ENCODE measurements around the gene CORO6.

The CORO6 gene

GRCh38 chr17:29613352-29613837 is 9.3 kb downstream of the CORO6 start:
- DNase-seq (ENCODE audit: low read depth in 2 of 2), result peak; percentile 75 to 84

- DNase-seq (ENCODE audit: low read depth in 2 of 2), result no peak
Measured at GRCh38 chr17:29612404-29613280, 10.1 kb downstream of the CORO6 start.

GRCh38 chr17:29612094-29612403 is 10.7 kb downstream of the CORO6 start:
- DNase-seq (ENCODE audit: low read depth in 2 of 2), result no peak

- DNase-seq (ENCODE audit: low read depth in 2 of 2), result no peak
Measured at GRCh38 chr17:29611351-29612093, 11.2 kb downstream of the CORO6 start.

- DNase-seq (ENCODE audit: low read depth in 2 of 2), result no peak
Measured at GRCh38 chr17:29610395-29610794, 12.3 kb downstream of the CORO6 start.

- no peak for DNase-seq (ENCODE audit: low read depth in 2 of 2)
Measured at GRCh38 chr17:29608986-29609385, 13.7 kb downstream of the CORO6 start.

DNA sequence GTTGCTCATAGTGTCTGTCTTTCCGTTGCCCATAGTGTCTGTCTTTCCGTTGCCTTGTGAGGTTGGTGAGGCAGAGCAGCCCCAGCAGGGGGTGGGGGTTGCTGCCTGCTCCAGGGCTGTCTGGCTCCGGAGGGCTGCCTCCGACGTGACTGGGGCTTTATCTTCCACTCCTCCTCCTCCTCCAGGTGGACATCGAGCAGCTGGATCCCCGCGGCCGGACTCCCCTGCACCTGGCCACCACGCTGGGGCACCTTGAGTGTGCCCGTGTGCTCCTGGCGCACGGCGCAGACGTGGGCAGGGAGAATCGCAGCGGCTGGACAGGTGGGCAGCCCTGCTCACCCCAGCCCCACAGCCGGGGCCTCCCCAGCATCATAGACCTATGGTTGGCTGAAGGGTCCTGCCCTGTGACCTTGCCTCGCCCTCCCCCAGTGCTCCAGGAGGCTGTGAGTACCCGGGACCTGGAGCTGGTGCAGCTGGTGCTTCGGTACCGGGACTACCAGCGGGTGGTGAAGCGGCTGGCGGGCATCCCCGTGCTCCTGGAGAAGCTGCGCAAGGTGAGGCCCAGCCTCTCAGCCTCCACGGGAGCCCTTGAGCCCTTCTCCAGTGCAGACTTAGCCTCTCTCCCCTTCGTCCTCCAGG is 15.0 kb downstream of the CORO6 start:
- no peak for DNase-seq (ENCODE audit: low read depth in 2 of 2)

DNA sequence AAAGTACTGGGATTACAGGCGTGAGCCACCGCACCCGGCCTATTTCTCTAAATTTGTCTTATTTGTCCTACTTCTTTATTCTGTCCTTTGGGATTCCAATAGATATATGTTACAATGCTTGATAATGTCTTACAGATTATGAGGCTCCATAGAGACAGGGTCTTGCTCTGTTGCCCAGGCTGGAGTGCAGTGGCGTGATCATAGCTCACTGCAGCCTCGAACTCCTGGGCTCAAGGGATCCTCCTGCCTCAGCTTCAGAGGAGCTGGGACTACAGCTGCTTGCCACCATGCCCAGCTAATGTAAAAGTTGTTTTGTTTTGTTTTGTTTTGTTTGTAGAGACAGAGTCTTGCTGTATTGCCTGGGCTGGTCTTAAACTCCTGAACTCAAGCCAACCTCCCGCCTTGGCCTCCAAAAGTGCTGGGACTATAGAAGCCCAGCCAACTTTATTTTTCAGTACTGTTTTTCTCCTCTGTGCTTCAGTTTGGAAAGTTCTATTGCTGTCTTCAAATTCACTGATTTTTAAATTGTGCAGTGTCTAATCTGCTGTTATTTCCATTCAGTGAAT is 19.5 kb downstream of the CORO6 start:
- no peak for DNase-seq (ENCODE audit: low read depth in 2 of 2)

DNA sequence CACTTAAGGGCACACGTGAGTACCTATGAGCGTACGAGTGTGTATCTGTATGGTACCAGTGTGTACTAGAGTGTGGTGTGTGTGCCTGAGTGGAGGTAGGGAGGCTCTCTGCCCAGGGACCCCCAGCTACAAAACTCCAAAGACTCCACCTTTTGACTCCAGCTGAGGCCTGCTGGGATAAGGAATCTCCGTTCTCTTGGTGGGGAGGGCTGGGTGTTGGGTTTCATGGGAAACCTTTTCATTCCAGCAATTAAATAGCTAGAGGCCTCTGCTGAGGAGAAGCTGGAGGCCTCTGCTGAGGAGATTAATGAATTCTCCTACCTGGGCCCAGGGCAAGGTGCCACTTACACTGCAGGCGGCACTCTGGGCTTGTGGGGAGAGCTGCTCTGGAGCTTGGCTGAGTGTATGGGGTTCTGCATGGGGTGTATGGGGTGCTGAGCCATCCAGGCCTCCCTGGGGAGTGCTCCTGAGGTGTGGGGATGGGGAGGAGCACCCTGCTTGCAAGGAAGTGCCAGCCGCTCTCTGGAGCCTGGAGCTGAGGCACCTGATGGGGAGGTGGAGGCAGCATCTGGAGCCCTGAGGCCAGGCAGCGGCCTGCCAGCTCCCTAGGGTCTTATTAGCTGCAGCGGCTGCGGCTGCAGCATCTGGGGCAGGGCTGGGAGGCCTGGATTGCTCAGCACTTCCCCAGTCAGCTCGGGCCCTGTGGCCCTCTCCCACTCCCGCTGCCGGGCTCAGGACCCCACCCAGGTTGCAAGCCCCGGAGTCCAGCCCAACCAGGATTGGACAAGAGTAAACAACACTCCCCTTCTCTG is 25.1 kb downstream of the CORO6 start:
- no peak for DNase-seq (ENCODE audit: low read depth in 2 of 2)

GRCh38 chr17:29596811-29597210 is 25.9 kb downstream of the CORO6 start:
- DNase-seq (ENCODE audit: low read depth in 2 of 2), result no peak

GRCh38 chr17:29595943-29596774 is 26.6 kb downstream of the CORO6 start:
- DNase-seq (ENCODE audit: low read depth in 2 of 2), result no peak

GRCh38 chr17:29595107-29595942 is 27.4 kb downstream of the CORO6 start:
- no peak for DNase-seq (ENCODE audit: low read depth in 2 of 2)

DNA sequence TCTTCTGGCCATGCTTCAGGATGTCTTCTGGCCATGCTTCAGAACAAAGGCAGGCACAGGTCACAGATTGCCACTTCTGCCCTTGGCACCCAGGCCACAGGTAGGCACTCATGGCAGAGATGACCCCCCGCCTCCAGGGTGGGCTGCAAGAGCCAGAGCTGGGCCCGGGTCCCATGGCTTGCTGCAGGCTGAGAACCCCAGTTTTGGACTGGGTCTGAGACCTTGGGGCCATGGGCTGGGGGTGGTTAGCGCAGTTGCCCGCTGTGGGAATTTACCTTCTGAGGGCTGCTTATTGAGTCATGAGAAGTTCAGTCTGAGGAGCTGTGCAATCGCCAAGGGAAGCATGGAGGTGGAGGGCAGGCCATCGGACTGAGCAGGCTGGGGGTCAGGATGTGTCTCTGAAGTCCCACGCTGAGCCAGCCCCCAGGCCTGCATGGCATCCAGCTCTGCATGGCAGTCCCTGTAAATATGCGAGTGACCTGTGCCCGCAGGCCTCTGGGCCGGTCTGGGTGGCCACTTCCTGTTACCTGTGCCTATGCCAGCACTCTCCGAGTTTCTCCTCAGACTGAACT is 28.1 kb downstream of the CORO6 start:
- DNase-seq (ENCODE audit: low read depth in 2 of 2), result no peak

- DNase-seq (ENCODE audit: low read depth in 2 of 2), result no peak
Measured at GRCh38 chr17:29593591-29594518, 28.9 kb downstream of the CORO6 start.

DNA sequence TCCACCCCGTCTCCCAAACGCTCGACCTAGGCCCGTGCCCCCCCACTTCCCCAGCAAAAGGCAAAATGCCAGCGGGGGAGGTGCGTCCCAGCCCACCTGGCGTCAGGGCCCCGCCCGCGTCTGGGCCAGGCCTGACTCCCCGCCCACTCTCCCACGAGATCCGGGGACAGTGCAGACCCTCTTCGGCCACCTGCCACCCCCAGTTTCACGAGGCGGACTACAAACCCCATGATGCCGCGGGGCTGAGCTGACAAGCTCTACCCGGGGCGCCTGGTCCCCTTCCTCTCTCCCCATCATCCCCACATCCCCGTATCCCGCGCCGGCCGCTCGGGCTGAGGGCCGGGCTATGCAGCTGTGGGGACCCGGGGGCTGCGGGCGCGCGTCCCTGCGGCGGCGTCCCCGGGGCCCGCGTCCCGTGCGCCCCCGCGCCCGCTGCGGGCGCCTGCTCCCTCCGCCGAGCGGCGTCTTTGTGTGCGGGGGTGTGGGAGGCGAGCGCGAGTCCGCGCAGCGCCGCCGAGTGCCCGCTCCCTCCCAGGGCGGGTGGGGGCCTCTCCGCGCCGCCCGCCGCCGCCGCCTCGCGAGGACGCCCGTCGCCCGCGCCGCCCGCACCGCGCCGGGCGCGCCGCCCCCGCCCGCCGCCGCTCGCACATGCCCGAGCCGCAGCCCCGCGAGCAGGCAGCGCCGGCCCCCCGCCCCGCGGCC is 29.7 kb downstream of the CORO6 start, which contains the start of gene ANKRD13B:
ANKRD13B (plus strand) TSS at position 283 of the 702 bp plus-strand sequence. CDS start 490 bp downstream, outside the sequence.
- DNase-seq (ENCODE audit: low read depth in 2 of 2), result no peak

DNA sequence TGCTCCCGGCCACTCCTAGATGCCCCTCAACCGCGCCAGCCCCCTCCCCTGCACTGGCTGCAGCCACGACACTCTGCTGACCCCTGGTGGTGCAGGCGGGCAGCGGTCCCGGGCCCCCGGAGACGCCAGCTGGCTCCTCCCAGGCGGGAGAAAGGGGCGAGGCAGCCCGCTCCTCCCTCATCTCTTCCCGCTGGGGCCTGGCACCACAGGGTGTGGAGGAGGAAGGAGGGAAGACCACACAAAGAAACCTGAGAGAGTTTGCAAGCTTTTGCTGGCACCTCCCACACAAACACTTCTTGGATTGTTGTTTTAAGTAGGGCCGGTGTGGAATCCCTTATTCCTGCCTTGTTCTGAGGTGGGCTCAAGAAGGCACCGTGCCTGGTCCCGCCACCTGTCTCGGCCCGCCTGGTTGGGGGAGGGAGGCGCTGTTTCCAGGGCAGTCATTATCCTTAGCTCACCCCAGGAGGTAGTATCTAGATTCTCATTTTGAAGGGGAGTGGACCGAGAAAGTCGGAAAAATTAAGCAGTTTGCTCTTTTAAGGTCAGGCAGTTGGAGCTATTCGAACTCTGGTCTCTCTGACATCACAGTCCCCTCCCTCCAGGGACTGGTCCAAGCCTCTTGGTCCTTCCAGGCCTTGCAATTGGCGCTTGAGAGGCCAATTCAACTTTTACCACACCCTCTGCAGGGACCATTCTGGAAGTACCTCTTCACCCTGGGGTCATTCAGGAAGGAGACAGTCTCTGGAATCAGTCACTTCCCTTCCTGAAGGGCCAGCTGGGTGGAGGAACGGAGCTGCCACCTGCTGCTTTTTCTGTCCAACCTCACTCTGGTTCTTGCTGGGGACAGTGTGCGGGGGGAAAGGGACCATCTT is 30.7 kb downstream of the CORO6 start:
- no peak for DNase-seq (ENCODE audit: low read depth in 2 of 2)

Data from activated CD8-positive, alpha-beta memory T cell treated with anti-CD3 and anti-CD28 coated beads for 4 hours (primary cell).